A673 (cell line): ENCODE results near the gene DMBT1. TPM values are rescaled to one million over a fixed set of nuclear protein-coding genes. Genes with fewer than 3 reads are reported as not detected.

Experiments
- BruUV-seq: library from RNA; stranded (reverse); fragments of 400-500 nt; replicated peaks from 2 replicates; lab custom pipeline; 2021; lab: Mats Ljungman, UMichigan
- CTCF ChIA-PET: fragments of 300-600 bp; sonication (Branson Sonifier 250); formaldehyde crosslinking; loops from one replicate; lab custom pipeline; 2022; ENCODE audit warnings: antibody characterized with exemption; lab: Charles Lee
- POLR2A ChIA-PET: fragments of 300-600 bp; sonication (Branson Sonifier 250); formaldehyde crosslinking; loops from one replicate; lab custom pipeline; 2022; ENCODE audit warnings: antibody characterized with exemption; ENCODE audit not compliant: low non-redundant PET; lab: Charles Lee
- DNase-seq: peaks from one replicate; pipeline ENCODE4 v3.0.0-alpha.2; 2015; ENCODE audit warnings: low spot score
- H3K27ac ChIP-seq: fragments of 200-600 bp; sonication (generic); 2 replicates; pipeline ENCODE4 v1.5.1; 2016; ENCODE audit warnings: mixed run types, low read depth, mild to moderate bottlenecking, mixed read lengths, antibody characterized with exemption, low read length; ENCODE audit not compliant: poor library complexity, severe bottlenecking
- H3K27me3 ChIP-seq: fragments of 200-600 bp; sonication (generic); replicated peaks from 2 replicates; pipeline ENCODE4 v1.6.1; 2017; ENCODE audit warnings: mixed run types, low read depth, mild to moderate bottlenecking, mixed read lengths, antibody characterized with exemption, low read length; ENCODE audit not compliant: insufficient read depth, poor library complexity
- H3K36me3 ChIP-seq: fragments of 200-600 bp; sonication (generic); 2 replicates; pipeline ENCODE4 v1.6.1; 2016; ENCODE audit warnings: mixed run types, mild to moderate bottlenecking, mixed read lengths, antibody characterized with exemption, low read length; ENCODE audit not compliant: insufficient read depth, poor library complexity, severe bottlenecking
- H3K4me1 ChIP-seq: fragments of 200-600 bp; sonication (generic); 2 replicates; pipeline ENCODE4 v1.6.1; 2017; ENCODE audit warnings: mixed run types, mild to moderate bottlenecking, mixed read lengths, antibody characterized with exemption, low read length; ENCODE audit not compliant: insufficient read depth, poor library complexity, severe bottlenecking
- H3K4me3 ChIP-seq: fragments of 200-600 bp; sonication (generic); 2 replicates; pipeline ENCODE4 v1.5.1; 2016; ENCODE audit warnings: low read depth, mixed run types, mild to moderate bottlenecking, mixed read lengths, low read length; ENCODE audit not compliant: poor library complexity, severe bottlenecking
- H3K9me3 ChIP-seq: fragments of 200-600 bp; sonication (generic); 2 replicates; pipeline ENCODE4 v1.6.1; 2016; ENCODE audit warnings: mixed run types, low read depth, mild to moderate bottlenecking, mixed read lengths, antibody characterized with exemption, low read length; ENCODE audit not compliant: poor library complexity, severe bottlenecking
- CTCF ChIP-seq: fragments of 300-800, 200-600 bp; sonication (generic); conservative IDR thresholded peaks from 2 replicates; pipeline ENCODE4 v1.5.1; 2017; ENCODE audit warnings: low read depth, mild to moderate bottlenecking, antibody characterized with exemption, low read length, moderate library complexity, mixed read lengths
- EZH2 ChIP-seq: fragments of 200-600 bp; sonication (generic); IDR thresholded peaks from 2 replicates; pipeline ENCODE4 v1.6.1; 2017; ENCODE audit warnings: borderline replicate concordance, low read depth, mild to moderate bottlenecking, mixed read lengths, antibody characterized with exemption, low read length; ENCODE audit not compliant: poor library complexity, severe bottlenecking
- intact Hi-C: fragments of 100-400 bp; cut with micrococcal nuclease; formaldehyde crosslinking; loops from one replicate; pipeline ENCODE4 v1.10.0; 2022; ENCODE audit not compliant: unreplicated experiment
- total RNA-seq: library from RNA; stranded (reverse); gene quantifications from 2 replicates; pipeline ENCODE4 v1.2.3, GENCODE V29; 2021

DMBT1 gene
- total RNA-seq, 1 experiment from 2014 or later = not detected

GRCh38 chr10:122550983-122551382 lies 9.6 kb upstream of the DMBT1 start:
- no peaks in the 10 kb centered on the region for H3K36me3 ChIP-seq
- intact Hi-C loops = no loop called here
- no peaks in the 10 kb centered on the region for H3K4me1 ChIP-seq
- H3K27ac ChIP-seq = no peak overlapping the region
- TF ChIP-seq EZH2 (no peak), CTCF (no peak)
- no peak for DNase-seq
- H3K9me3 ChIP-seq = no peaks in the 10 kb centered on the region
- CTCF ChIA-PET = no interaction called here
- no peaks in the 10 kb centered on the region for H3K27me3 ChIP-seq
- H3K4me3 ChIP-seq = no peak overlapping the region
- BruUV-seq = no TSS peak
- POLR2A ChIA-PET = no interaction called here

- no peak overlapping the region for H3K4me3 ChIP-seq
- no peaks in the 10 kb centered on the region for H3K36me3 ChIP-seq
- no peaks in the 10 kb centered on the region for H3K4me1 ChIP-seq
- no peak overlapping the region for H3K27ac ChIP-seq
- no peaks in the 10 kb centered on the region for H3K9me3 ChIP-seq
- TF ChIP-seq EZH2 = no peak
- TF ChIP-seq CTCF = no peak
- intact Hi-C loops = no loop called here
- CTCF ChIA-PET = no interaction called here
- no peak for DNase-seq
- BruUV-seq = no TSS peak
- H3K27me3 ChIP-seq = no peaks in the 10 kb centered on the region
- POLR2A ChIA-PET = no interaction called here
These were observed 9.1 kb upstream of the DMBT1 start for GRCh38 chr10:122551450-122551849.

- no TSS peak for BruUV-seq
- no peaks in the 10 kb centered on the region for H3K36me3 ChIP-seq
- no peaks in the 10 kb centered on the region for H3K27me3 ChIP-seq
- CTCF ChIA-PET = no interaction called here
- intact Hi-C loops = no loop called here
- no peaks in the 10 kb centered on the region for H3K9me3 ChIP-seq
- no peak overlapping the region for H3K4me3 ChIP-seq
- POLR2A ChIA-PET = no interaction called here
- no peak for TF ChIP-seq EZH2
- no peaks in the 10 kb centered on the region for H3K4me1 ChIP-seq
- DNase-seq = no peak
- no peak overlapping the region for H3K27ac ChIP-seq
These were observed 7.2 kb upstream of the DMBT1 start for GRCh38 chr10:122553341-122553740.
